SU-DHL-6 (cell line): ENCODE measurements around the gene CDK3.
"Not testable (repeated sequence)": the region's sequence is repeated elsewhere in the genome, so short reads cannot be mapped to it uniquely, and the experiment has no call there.

Experiments
- H2AFZ ChIP-seq: fragments of 200-600 bp; sonication (generic); 2 replicates; pipeline ENCODE4 v1.6.1; 2014; ENCODE audit warnings: low read depth, mild to moderate bottlenecking, moderate library complexity, mixed read lengths, antibody characterized with exemption, low read length; ENCODE audit not compliant: severe bottlenecking
- H3F3A ChIP-seq: fragments of 200-600 bp; shearing (Covaris generic); 2 replicates; pipeline ENCODE4 v1.6.0; 2016; ENCODE audit warnings: antibody characterized with exemption, mild to moderate bottlenecking; ENCODE audit not compliant: insufficient read depth
- H3K27ac ChIP-seq: fragments of 200-600 bp; sonication (generic); 2 replicates; pipeline ENCODE4 v1.5.1; 2016; ENCODE audit warnings: low read depth, mild to moderate bottlenecking, low read length, moderate library complexity, mixed read lengths
- H3K27me3 ChIP-seq: fragments of 200-600 bp; sonication (generic), shearing (Covaris generic); 2 replicates; pipeline ENCODE4 v1.6.0; 2014; ENCODE audit warnings: mild to moderate bottlenecking, low read length
- H3K36me3 ChIP-seq: fragments of 200-600 bp; sonication (generic); 2 replicates; pipeline ENCODE4 v1.6.1; 2014; ENCODE audit warnings: mild to moderate bottlenecking, low read length, mixed read lengths
- H3K4me2 ChIP-seq: fragments of 300-600, 200-600 bp; shearing (Covaris generic), sonication (generic); 2 replicates; pipeline ENCODE4 v1.6.0; 2014; ENCODE audit warnings: low read length, low read depth, mild to moderate bottlenecking; ENCODE audit not compliant: poor library complexity, severe bottlenecking
- H3K4me3 ChIP-seq: fragments of 200-600 bp; sonication (generic); 2 replicates; pipeline ENCODE4 v1.5.1; 2014; ENCODE audit warnings: antibody characterized with exemption, low read length, mild to moderate bottlenecking, mixed read lengths; ENCODE audit not compliant: insufficient read depth, poor library complexity, severe bottlenecking
- H3K79me2 ChIP-seq: fragments of 200-600 bp; sonication (generic); 2 replicates; pipeline ENCODE4 v1.6.1; 2014; ENCODE audit warnings: mild to moderate bottlenecking, low read length, moderate library complexity; ENCODE audit not compliant: insufficient read depth
- H3K9ac ChIP-seq: fragments of 200-600 bp; sonication (generic); 2 replicates; pipeline ENCODE4 v1.7.0; 2014; ENCODE audit warnings: mild to moderate bottlenecking, low read length
- H3K9me2 ChIP-seq: fragments of 200-600 bp; sonication (generic); replicated peaks from 2 replicates; pipeline ENCODE4 v1.6.1; 2014; ENCODE audit warnings: low read length; ENCODE audit not compliant: insufficient read depth
- H3K9me3 ChIP-seq: fragments of 200-600 bp; sonication (generic); 2 replicates; pipeline ENCODE4 v1.6.1; 2014; ENCODE audit warnings: low read length, mixed read lengths; ENCODE audit not compliant: insufficient read depth
- H4K20me1 ChIP-seq: fragments of 200-600 bp; sonication (generic); 2 replicates; pipeline ENCODE4 v1.6.1; 2014; ENCODE audit warnings: low read depth, mild to moderate bottlenecking, antibody characterized with exemption, low read length, moderate library complexity, mixed read lengths
- EZH2phosphoT487 ChIP-seq: fragments of 200-600 bp; sonication (generic), shearing (Covaris generic); conservative IDR thresholded peaks from 2 replicates; pipeline ENCODE4 v1.6.1; 2018; ENCODE audit warnings: mild to moderate bottlenecking, antibody characterized with exemption, low read length, moderate library complexity, mixed read lengths
- TF ChIP-seq, protein P1 (sequence below): fragments of 200-600 bp; sonication (generic); IDR thresholded peaks from one replicate; pipeline ENCODE4 v1.5.1; 2017; ENCODE audit warnings: antibody characterized with exemption, mild to moderate bottlenecking, low read length, moderate library complexity; ENCODE audit not compliant: insufficient read depth, poor library complexity, severe bottlenecking

The CDK3 gene

DNA sequence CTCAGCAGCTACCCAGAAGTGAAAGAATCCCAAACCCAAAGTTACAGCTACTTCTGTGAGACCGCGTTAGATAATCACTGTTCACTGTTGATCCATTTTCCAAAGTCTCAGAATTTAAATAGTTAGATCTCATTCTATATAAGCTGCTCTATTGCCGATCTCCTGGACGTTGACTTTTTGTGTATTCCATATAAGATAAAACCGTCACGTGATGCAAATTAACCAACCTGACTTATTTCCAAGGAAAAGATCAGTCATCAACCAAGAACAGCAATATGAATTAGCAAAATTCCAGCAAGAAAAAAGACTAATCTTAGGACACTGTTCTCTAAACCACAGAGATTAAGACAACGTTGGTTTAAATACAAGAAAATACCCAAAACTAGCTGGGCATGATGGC, 30.0 kb upstream of the CDK3 start:
- TF ChIP-seq, protein P1, sequence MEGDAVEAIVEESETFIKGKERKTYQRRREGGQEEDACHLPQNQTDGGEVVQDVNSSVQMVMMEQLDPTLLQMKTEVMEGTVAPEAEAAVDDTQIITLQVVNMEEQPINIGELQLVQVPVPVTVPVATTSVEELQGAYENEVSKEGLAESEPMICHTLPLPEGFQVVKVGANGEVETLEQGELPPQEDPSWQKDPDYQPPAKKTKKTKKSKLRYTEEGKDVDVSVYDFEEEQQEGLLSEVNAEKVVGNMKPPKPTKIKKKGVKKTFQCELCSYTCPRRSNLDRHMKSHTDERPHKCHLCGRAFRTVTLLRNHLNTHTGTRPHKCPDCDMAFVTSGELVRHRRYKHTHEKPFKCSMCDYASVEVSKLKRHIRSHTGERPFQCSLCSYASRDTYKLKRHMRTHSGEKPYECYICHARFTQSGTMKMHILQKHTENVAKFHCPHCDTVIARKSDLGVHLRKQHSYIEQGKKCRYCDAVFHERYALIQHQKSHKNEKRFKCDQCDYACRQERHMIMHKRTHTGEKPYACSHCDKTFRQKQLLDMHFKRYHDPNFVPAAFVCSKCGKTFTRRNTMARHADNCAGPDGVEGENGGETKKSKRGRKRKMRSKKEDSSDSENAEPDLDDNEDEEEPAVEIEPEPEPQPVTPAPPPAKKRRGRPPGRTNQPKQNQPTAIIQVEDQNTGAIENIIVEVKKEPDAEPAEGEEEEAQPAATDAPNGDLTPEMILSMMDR, result no peak
- no peak for TF ChIP-seq EZH2phosphoT487
- Histone ChIP-seq H3K4me2 (no peak overlapping the region), H3K9me2 (no peaks in the 10 kb centered on the region), H3K4me3 (no peak overlapping the region), H3K27me3 (no peaks in the 10 kb centered on the region), H3K27ac (no peak overlapping the region), H3K9me3 (no peaks in the 10 kb centered on the region), H3F3A (peaks cover 8% of the 10 kb centered on the region; the same call in 1 of the 2 replicates), H4K20me1 (no peaks in the 10 kb centered on the region), H3K79me2 (no peaks in the 10 kb centered on the region), H3K9ac (no peak overlapping the region), H2AFZ (no peak overlapping the region), H3K36me3 (no peaks in the 10 kb centered on the region)

DNA sequence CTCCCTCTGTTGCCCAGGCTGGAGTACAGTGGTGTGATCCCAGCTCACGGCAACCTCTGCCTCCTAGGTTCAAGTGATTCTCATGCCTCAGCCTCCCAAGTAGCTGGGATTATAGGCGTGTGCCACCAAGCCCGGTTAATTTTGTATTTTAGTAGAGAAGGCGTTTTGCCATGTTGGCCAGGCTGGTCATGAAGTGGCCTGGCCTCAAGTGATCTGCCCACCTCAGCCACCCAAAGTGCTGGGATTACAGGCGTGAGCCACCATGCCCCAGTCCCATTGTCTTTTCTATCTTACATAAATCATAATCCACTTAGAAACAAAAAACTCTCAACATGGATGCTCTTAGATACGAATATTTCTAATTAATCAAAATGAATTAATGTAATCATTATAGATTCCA, 25.5 kb upstream of the CDK3 start:
- H4K20me1 ChIP-seq, H2AFZ ChIP-seq, H3K4me3 ChIP-seq, H3K27ac ChIP-seq, H3K9me2 ChIP-seq, H3K79me2 ChIP-seq, H3K9me3 ChIP-seq, H3K4me2 ChIP-seq, H3K27me3 ChIP-seq, H3K36me3 ChIP-seq, H3K9ac ChIP-seq: not testable (repeated sequence)
- H3F3A ChIP-seq, result 0 out of 2 replicates have a peak, but pooled peaks cover 13% of the 10 kb centered on the region

DNA sequence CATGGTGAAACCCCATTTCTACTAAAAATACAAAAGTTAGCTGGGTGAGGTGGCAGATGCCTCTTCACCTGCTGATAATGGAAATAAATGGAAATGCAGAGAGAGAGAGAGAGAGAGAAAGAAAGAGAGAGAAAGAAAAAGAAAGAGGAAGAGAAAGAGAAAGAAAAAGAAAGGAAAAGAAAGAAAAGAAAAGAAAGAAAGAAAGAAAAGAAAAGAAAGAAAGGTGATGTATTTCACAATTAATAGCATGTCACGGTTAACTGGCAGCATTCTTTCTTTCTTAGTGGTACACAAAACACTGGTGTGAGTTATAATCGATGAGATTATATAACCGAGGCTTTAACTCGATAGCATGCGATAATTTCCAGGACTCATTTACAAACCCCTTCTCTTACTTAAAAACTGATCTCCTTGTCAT, 24.9 kb upstream of the CDK3 start:
- Histone ChIP-seq H3K4me3 (no peak overlapping the region), H3K4me2 (no peak overlapping the region), H3K36me3 (no peaks in the 10 kb centered on the region), H3K27ac (no peak overlapping the region), H3K9ac (no peak overlapping the region), H3K9me3 (no peaks in the 10 kb centered on the region), H3K27me3 (no peaks in the 10 kb centered on the region), H2AFZ (no peak overlapping the region), H3K79me2 (no peaks in the 10 kb centered on the region; the same call in 1 of the 2 replicates), H4K20me1 (no peaks in the 10 kb centered on the region), H3K9me2 (no peaks in the 10 kb centered on the region), H3F3A (0 out of 2 replicates have a peak, but pooled peaks cover 15% of the 10 kb centered on the region)
- TF ChIP-seq, protein P1, result no peak
- no peak for TF ChIP-seq EZH2phosphoT487

DNA sequence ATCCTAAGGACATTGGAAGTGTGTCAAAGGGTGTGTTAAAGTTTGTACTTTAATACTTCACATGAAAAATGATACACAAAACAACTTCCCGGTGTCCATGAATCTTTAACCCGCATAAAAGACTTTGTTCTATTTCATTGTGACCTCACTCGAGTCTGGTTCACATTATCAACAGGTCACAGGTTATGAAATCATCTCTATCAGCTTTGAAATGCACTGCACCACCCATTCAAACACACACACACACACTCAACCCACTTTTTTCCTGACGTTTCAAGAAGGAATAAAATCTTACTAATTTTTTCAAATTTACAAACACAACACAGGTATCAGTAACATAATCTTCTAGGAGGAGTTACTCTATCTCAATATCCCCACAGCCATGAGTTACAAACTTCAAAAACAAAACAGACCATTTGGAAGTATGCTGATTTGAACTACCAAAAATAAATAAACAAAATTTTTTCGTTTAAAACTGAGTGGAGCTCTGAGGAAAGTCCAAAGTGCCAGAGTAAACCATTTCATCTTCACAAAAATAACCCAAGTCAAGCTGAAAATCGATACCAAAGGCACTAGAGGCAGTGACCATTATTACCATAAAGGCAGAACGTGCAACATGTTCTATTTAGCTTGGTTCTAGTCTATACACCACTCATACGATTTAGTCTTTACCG, 24.3 kb upstream of the CDK3 start:
- no peak overlapping the region for H3K27ac ChIP-seq
- H3K27me3 ChIP-seq, result no peaks in the 10 kb centered on the region
- no peaks in the 10 kb centered on the region for H3K9me2 ChIP-seq
- no peaks in the 10 kb centered on the region for H3K9me3 ChIP-seq
- no peaks in the 10 kb centered on the region for H3K36me3 ChIP-seq
- H3K4me3 ChIP-seq, result no peak overlapping the region
- 0 out of 2 replicates have a peak, but pooled peaks cover 17% of the 10 kb centered on the region for H3F3A ChIP-seq
- H3K4me2 ChIP-seq, result peak overlapping the region; percentile 20
- no peaks in the 10 kb centered on the region; the same call in 1 of the 2 replicates for H3K79me2 ChIP-seq
- TF ChIP-seq EZH2phosphoT487, result no peak
- TF ChIP-seq, protein P1, result no peak
- H4K20me1 ChIP-seq, result no peaks in the 10 kb centered on the region
- H2AFZ ChIP-seq, result no peak overlapping the region
- H3K9ac ChIP-seq, result no peak overlapping the region
